ENCODE measurements around the gene KDM4B. TPM values are rescaled to one million over a fixed set of nuclear protein-coding genes. Genes with fewer than 3 reads are reported as not detected.

KDM4B gene
- polyA plus RNA-seq, 1 of the 3 experiments (the other 2 are of a cell fraction), result 12.2 TPM

DNA sequence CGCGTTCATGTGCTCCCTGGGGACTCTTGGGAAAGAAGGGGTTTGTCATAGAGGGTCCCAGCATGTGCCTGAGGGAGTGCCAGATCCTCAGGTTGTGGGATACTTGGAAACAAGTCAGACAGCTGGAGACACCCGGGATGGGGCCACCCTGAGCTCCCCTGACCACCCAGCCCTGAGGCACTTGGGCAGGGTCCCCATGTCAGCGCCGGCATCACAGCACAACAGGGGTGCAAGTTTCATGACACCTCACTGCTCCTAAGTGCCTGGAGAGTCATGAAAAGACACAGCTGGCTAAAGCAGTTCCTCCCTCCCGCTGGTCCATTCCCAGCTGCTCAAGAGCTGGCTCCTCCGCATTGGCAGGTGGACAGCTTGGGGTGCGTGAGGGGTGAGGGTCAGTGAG is 102.7 kb downstream of the KDM4B start:
- Histone ChIP-seq H4K20me1 (ENCODE audit: insufficient read depth) (0 out of 2 replicates have a peak, but pooled peaks cover 10% of the 10 kb centered on the region), H3K4me2 (no peak overlapping the region), H3K9me3 (no peaks in the 10 kb centered on the region), H3K36me3 (replicated peaks in 1 of 2; ENCODE audit: control insufficient read depth in 1 of 2, insufficient read depth in 2 of 2, low read length in 1 of 2) (peaks cover 4 to 11% of the 10 kb centered on the region in 2 experiments), H3F3A (replicated peaks; ENCODE audit: insufficient read depth) (no peaks in the 10 kb centered on the region), H3K9me2 (no peaks in the 10 kb centered on the region), H3K79me2 (ENCODE audit: insufficient read depth) (no peaks in the 10 kb centered on the region), H2AFZ (ENCODE audit: low read depth) (no peak overlapping the region), H3K27me3 (ENCODE audit: insufficient read depth) (no peaks in the 10 kb centered on the region), H3K27ac (ENCODE audit: low read depth in 2 of 2, low read length in 1 of 2) (no peak overlapping the region), H3K9ac (no peak overlapping the region), H3K4me3 (ENCODE audit: low read depth in 2 of 2, low read length in 1 of 2) (no peak overlapping the region), H3K4me1 (ENCODE audit: control insufficient read depth in 1 of 2, insufficient read depth in 2 of 2, low read depth in 1 of 2, low read length in 1 of 2) (peaks cover 0 to 8% of the 10 kb centered on the region in 2 experiments; a peak in 1 of 4 replicates)
- CTCF ChIA-PET, result no interaction called here
- no peak for DNase-seq
- whole genome bisulfite sequencing (ENCODE audit: low lambda C conversion rate), result 93% methylated on average over 3 of the region's 8 CpGs
- TF ChIP-seq, protein P1, sequence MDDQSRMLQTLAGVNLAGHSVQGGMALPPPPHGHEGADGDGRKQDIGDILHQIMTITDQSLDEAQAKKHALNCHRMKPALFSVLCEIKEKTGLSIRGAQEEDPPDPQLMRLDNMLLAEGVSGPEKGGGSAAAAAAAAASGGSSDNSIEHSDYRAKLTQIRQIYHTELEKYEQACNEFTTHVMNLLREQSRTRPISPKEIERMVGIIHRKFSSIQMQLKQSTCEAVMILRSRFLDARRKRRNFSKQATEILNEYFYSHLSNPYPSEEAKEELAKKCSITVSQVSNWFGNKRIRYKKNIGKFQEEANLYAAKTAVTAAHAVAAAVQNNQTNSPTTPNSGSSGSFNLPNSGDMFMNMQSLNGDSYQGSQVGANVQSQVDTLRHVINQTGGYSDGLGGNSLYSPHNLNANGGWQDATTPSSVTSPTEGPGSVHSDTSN (IDR thresholded peaks at IDR 0.05), result no peak
- TF ChIP-seq RCOR1 (IDR thresholded peaks at IDR 0.05; ENCODE audit: low read length) (no peak), NFIC (IDR thresholded peaks at IDR 0.05; ENCODE audit: borderline replicate concordance) (no peak), RXRA (IDR thresholded peaks at IDR 0.05; ENCODE audit: borderline replicate concordance, low read depth) (no peak), JUND (IDR thresholded peaks at IDR 0.05) (no peak), MAX (IDR thresholded peaks at IDR 0.05; ENCODE audit: low read depth) (no peak), YY1 (IDR thresholded peaks at IDR 0.05; ENCODE audit: low read depth) (no peak), FOXM1 (IDR thresholded peaks at IDR 0.05; ENCODE audit: low read depth) (no peak), ELF1 (IDR thresholded peaks at IDR 0.05) (no peak), TCF12 (IDR thresholded peaks at IDR 0.05) (no peak), MXI1 (IDR thresholded peaks at IDR 0.05; ENCODE audit: low read depth, low read length) (no peak), POLR2AphosphoS5 (IDR thresholded peaks at IDR 0.05; ENCODE audit: low read depth, low read length) (no peak), TEAD4 (IDR thresholded peaks at IDR 0.05; ENCODE audit: borderline replicate concordance, insufficient read depth) (no peak), USF2 (IDR thresholded peaks at IDR 0.05; ENCODE audit: borderline replicate concordance, low read depth, low read length) (no peak), CHD2 (IDR thresholded peaks at IDR 0.05; ENCODE audit: low read length, partially characterized antibody) (no peak), EP300 (IDR thresholded peaks at IDR 0.05; ENCODE audit: borderline replicate concordance in 1 of 2, low read depth in 1 of 2, low read length in 1 of 2) (no peak), EZH2phosphoT487 (IDR thresholded peaks at IDR 0.05; ENCODE audit: borderline replicate concordance, low read depth) (no peak)
- TF ChIP-seq, protein P2, sequence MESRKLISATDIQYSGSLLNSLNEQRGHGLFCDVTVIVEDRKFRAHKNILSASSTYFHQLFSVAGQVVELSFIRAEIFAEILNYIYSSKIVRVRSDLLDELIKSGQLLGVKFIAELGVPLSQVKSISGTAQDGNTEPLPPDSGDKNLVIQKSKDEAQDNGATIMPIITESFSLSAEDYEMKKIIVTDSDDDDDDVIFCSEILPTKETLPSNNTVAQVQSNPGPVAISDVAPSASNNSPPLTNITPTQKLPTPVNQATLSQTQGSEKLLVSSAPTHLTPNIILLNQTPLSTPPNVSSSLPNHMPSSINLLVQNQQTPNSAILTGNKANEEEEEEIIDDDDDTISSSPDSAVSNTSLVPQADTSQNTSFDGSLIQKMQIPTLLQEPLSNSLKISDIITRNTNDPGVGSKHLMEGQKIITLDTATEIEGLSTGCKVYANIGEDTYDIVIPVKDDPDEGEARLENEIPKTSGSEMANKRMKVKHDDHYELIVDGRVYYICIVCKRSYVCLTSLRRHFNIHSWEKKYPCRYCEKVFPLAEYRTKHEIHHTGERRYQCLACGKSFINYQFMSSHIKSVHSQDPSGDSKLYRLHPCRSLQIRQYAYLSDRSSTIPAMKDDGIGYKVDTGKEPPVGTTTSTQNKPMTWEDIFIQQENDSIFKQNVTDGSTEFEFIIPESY (IDR thresholded peaks at IDR 0.05; ENCODE audit: borderline replicate concordance, low read depth), result no peak
- POLR2A ChIA-PET, result no interaction called here
